Activated T-helper 17 cell treated with anti-CD3 and anti-CD28 coated beads, Interleukin-2, amount 50 U/mL, for 72 hours (primary cell): ENCODE data around the gene ZDHHC19. TPM values are rescaled to one million over a fixed set of nuclear protein-coding genes. Genes with fewer than 3 reads are reported as not detected.
"Not testable (repeated sequence)": the region's sequence is repeated elsewhere in the genome, so short reads cannot be mapped to it uniquely, and the experiment has no call there.

Source experiments
- ATAC-seq: fragments of 150-1000 bp; cut with Tn5 transposase; replicated peaks from 2 replicates; pipeline ENCODE4 v1.10.0; 2021; ENCODE audit warnings: mild to moderate bottlenecking, moderate library complexity
- H3K27ac Mint-ChIP-seq: one replicate; pipeline ENCODE4 v1.8.0; 2022; ENCODE audit warnings: mixed read lengths
- H3K27me3 Mint-ChIP-seq: one replicate; pipeline ENCODE4 v1.8.0; 2022; ENCODE audit warnings: mixed read lengths
- H3K36me3 Mint-ChIP-seq: one replicate; pipeline ENCODE4 v1.8.0; 2022; ENCODE audit warnings: low read depth, mild to moderate bottlenecking, mixed read lengths
- H3K4me1 Mint-ChIP-seq: one replicate; pipeline ENCODE4 v1.8.0; 2022; ENCODE audit warnings: mixed read lengths
- H3K4me3 Mint-ChIP-seq: one replicate; pipeline ENCODE4 v1.8.0; 2022; ENCODE audit warnings: mild to moderate bottlenecking, mixed read lengths
- H3K9me3 Mint-ChIP-seq: one replicate; pipeline ENCODE4 v1.8.0; 2022; ENCODE audit warnings: mixed read lengths
- total RNA-seq, 2 donors: library from RNA; stranded (reverse); gene quantifications; one replicate each; pipeline ENCODE4 v1.2.3, GENCODE V29; 2022

The ZDHHC19 gene
- total RNA-seq, result not detected

- Mint-ChIP-seq H3K27me3 (no peaks in the 10 kb centered on the region), H3K27ac (no peak within 1 kb of the TSS), H3K36me3 (no peaks in the 10 kb centered on the region), H3K4me3 (no peak within 1 kb of the TSS), H3K4me1 (peaks cover 4% of the 10 kb centered on the region), H3K9me3 (no peaks in the 10 kb centered on the region)
- ATAC-seq, result no peak
These were observed at the start of gene ZDHHC19 for GRCh38 chr3:196210673-196211556. TSS of gene ZDHHC19 (minus strand) at chr3:196211400. CDS start at chr3:196211315, 85 bp downstream.

- peaks cover 87% of the 10 kb centered on the region for H3K36me3 Mint-ChIP-seq
- no peaks in the 10 kb centered on the region for H3K27me3 Mint-ChIP-seq
- peak overlapping the region; percentile 22 for H3K27ac Mint-ChIP-seq
- H3K4me1 Mint-ChIP-seq, result no peaks in the 10 kb centered on the region
- no peak overlapping the region for H3K4me3 Mint-ChIP-seq
- no peaks in the 10 kb centered on the region for H3K9me3 Mint-ChIP-seq
- no peak for ATAC-seq
These were observed 49.6 kb upstream of the ZDHHC19 start for GRCh38 chr3:196260784-196261183.

- Mint-ChIP-seq H3K4me1 (peaks cover 19% of the 10 kb centered on the region), H3K27ac (peak overlapping the region; percentile 38), H3K9me3 (no peaks in the 10 kb centered on the region), H3K4me3 (no peak overlapping the region), H3K27me3 (no peaks in the 10 kb centered on the region), H3K36me3 (peaks cover 68% of the 10 kb centered on the region)
- no peak for ATAC-seq
These were observed 44.6 kb upstream of the ZDHHC19 start for GRCh38 chr3:196255776-196256175.

GRCh38 chr3:196254376-196255283 is 43.4 kb upstream of the ZDHHC19 start:
- peaks cover 60% of the 10 kb centered on the region for H3K36me3 Mint-ChIP-seq
- no peaks in the 10 kb centered on the region for H3K9me3 Mint-ChIP-seq
- H3K27me3 Mint-ChIP-seq, result no peaks in the 10 kb centered on the region
- peak; percentile 60 for ATAC-seq
- H3K27ac Mint-ChIP-seq, result peak overlapping the region; percentile 3
- H3K4me1 Mint-ChIP-seq, result peaks cover 19% of the 10 kb centered on the region
- no peak overlapping the region for H3K4me3 Mint-ChIP-seq

GRCh38 chr3:196251918-196252317 is 40.7 kb upstream of the ZDHHC19 start:
- H3K27ac Mint-ChIP-seq, result peak overlapping the region; percentile 75
- peaks cover 19% of the 10 kb centered on the region for H3K4me1 Mint-ChIP-seq
- H3K27me3 Mint-ChIP-seq, result no peaks in the 10 kb centered on the region
- ATAC-seq, result no peak
- H3K9me3 Mint-ChIP-seq, result no peaks in the 10 kb centered on the region
- peaks cover 54% of the 10 kb centered on the region for H3K36me3 Mint-ChIP-seq
- H3K4me3 Mint-ChIP-seq, result peak overlapping the region; percentile 40

- peak overlapping the region; percentile 26 for H3K4me3 Mint-ChIP-seq
- peaks cover 6% of the 10 kb centered on the region for H3K4me1 Mint-ChIP-seq
- no peaks in the 10 kb centered on the region for H3K9me3 Mint-ChIP-seq
- ATAC-seq, result peak; percentile 98
- peaks cover 52% of the 10 kb centered on the region for H3K36me3 Mint-ChIP-seq
- H3K27ac Mint-ChIP-seq, result peak overlapping the region; percentile 33
- no peaks in the 10 kb centered on the region for H3K27me3 Mint-ChIP-seq
These were observed 35.6 kb upstream of the ZDHHC19 start for GRCh38 chr3:196246612-196247308.

GRCh38 chr3:196244166-196244565 is 33.0 kb upstream of the ZDHHC19 start:
- H3K36me3 Mint-ChIP-seq, result peaks cover 78% of the 10 kb centered on the region
- not testable (repeated sequence) for H3K4me1 Mint-ChIP-seq, ATAC-seq, H3K27me3 Mint-ChIP-seq, H3K27ac Mint-ChIP-seq, H3K9me3 Mint-ChIP-seq, H3K4me3 Mint-ChIP-seq

- H3K9me3 Mint-ChIP-seq, result no peaks in the 10 kb centered on the region
- peaks cover 80% of the 10 kb centered on the region for H3K36me3 Mint-ChIP-seq
- H3K4me3 Mint-ChIP-seq, result no peak overlapping the region
- no peak for ATAC-seq
- no peaks in the 10 kb centered on the region for H3K27me3 Mint-ChIP-seq
- no peaks in the 10 kb centered on the region for H3K4me1 Mint-ChIP-seq
- peak overlapping the region; percentile 38 for H3K27ac Mint-ChIP-seq
These were observed 30.5 kb upstream of the ZDHHC19 start for GRCh38 chr3:196241704-196242103.

- H3K27ac Mint-ChIP-seq, result no peak overlapping the region
- no peak for ATAC-seq
- H3K4me3 Mint-ChIP-seq, result no peak overlapping the region
- no peaks in the 10 kb centered on the region for H3K9me3 Mint-ChIP-seq
- H3K36me3 Mint-ChIP-seq, result peaks cover 80% of the 10 kb centered on the region
- no peaks in the 10 kb centered on the region for H3K27me3 Mint-ChIP-seq
- peaks cover 6% of the 10 kb centered on the region for H3K4me1 Mint-ChIP-seq
These were observed 29.2 kb upstream of the ZDHHC19 start for GRCh38 chr3:196240424-196240823.

- Mint-ChIP-seq H3K9me3 (no peaks in the 10 kb centered on the region), H3K27ac (peak overlapping the region; percentile 64), H3K4me3 (no peak overlapping the region), H3K36me3 (peaks cover 83% of the 10 kb centered on the region), H3K27me3 (no peaks in the 10 kb centered on the region), H3K4me1 (peaks cover 6% of the 10 kb centered on the region)
- ATAC-seq, result no peak
These were observed 27.7 kb upstream of the ZDHHC19 start for GRCh38 chr3:196238612-196239560.

GRCh38 chr3:196237203-196237602 is 26.0 kb upstream of the ZDHHC19 start:
- no peaks in the 10 kb centered on the region for H3K27me3 Mint-ChIP-seq
- no peaks in the 10 kb centered on the region for H3K9me3 Mint-ChIP-seq
- no peak overlapping the region for H3K4me3 Mint-ChIP-seq
- peaks cover 81% of the 10 kb centered on the region for H3K36me3 Mint-ChIP-seq
- H3K4me1 Mint-ChIP-seq, result peaks cover 19% of the 10 kb centered on the region
- ATAC-seq, result no peak
- no peak overlapping the region for H3K27ac Mint-ChIP-seq

- ATAC-seq, result no peak
- H3K4me1 Mint-ChIP-seq, result peaks cover 19% of the 10 kb centered on the region
- H3K4me3 Mint-ChIP-seq, result no peak overlapping the region
- no peaks in the 10 kb centered on the region for H3K9me3 Mint-ChIP-seq
- peaks cover 72% of the 10 kb centered on the region for H3K36me3 Mint-ChIP-seq
- peak overlapping the region; percentile 68 for H3K27ac Mint-ChIP-seq
- no peaks in the 10 kb centered on the region for H3K27me3 Mint-ChIP-seq
These were observed 25.0 kb upstream of the ZDHHC19 start for GRCh38 chr3:196236223-196236622.

- no peak for ATAC-seq
- Mint-ChIP-seq H3K36me3 (peaks cover 65% of the 10 kb centered on the region), H3K27me3 (no peaks in the 10 kb centered on the region), H3K4me1 (peaks cover 19% of the 10 kb centered on the region), H3K4me3 (no peak overlapping the region), H3K27ac (peak overlapping the region; percentile 68), H3K9me3 (no peaks in the 10 kb centered on the region)
These were observed 24.4 kb upstream of the ZDHHC19 start for GRCh38 chr3:196235452-196236122.
